Left cardiac atrium (tissue), 4 donors: ENCODE results near the gene SV2B. TPM values are rescaled to one million over a fixed set of nuclear protein-coding genes. Genes with fewer than 3 reads are reported as not detected.
"Not testable (repeated sequence)": the region's sequence is repeated elsewhere in the genome, so short reads cannot be mapped to it uniquely, and the experiment has no call there.

Experiments used
- ATAC-seq, 2 donors: fragments of 200-7000 bp; cut with Tn5 transposase; one replicate each; pipeline ENCODE4 v1.9.1; 2020; ENCODE audit warnings: mild to moderate bottlenecking in 2 of 2, moderate library complexity in 2 of 2
- DNase-seq: peaks from one replicate; pipeline ENCODE4 v3.0.0-alpha.2; 2020
- intact Hi-C, 2 donors: fragments of 100-400 bp; cut with DNase I; formaldehyde crosslinking; loops; one replicate each; pipeline versions ENCODE4 v1.14.1 to v1.15.1; 2022 to 2023
- long read RNA-seq: library from polyadenylated mRNA; unstranded; transcript quantifications from one replicate; pipeline ENCODE4 v2.0.0, GENCODE V29; 2021
- total RNA-seq, 2 donors: library from RNA; stranded (reverse); fragmentation: NEBNext Ultra II Directional; extraction: Animal tissue kit (Norgen Biotek cat#: 25700); gene quantifications; one replicate each; pipeline ENCODE4 v1.2.1, GENCODE V29; 2021
- donor health status: DM: no; HTN: yes; CAD: no.
- donor health status: DM: no; HTN: yes; CAD: no; lungs with severe emphysema.
- donor health status: DM: yes; HTN: yes; CAD: no.
- donor health status: Dilated cardiomyopathy.

SV2B gene
- 1 to 10 TPM; 1.2 to 1.8 TPM for total RNA-seq
- long read RNA-seq, result 0 reads

- ATAC-seq, result peak; percentile 65 to 76
- intact Hi-C loops, result no loop called here
- DNase-seq, result peak; percentile 30
Measured at GRCh38 chr15:91099995-91100813, at the start of gene SV2B. SV2B (plus strand) TSS chr15:91100257; CDS start chr15:91226264, 126,007 bp downstream.

GRCh38 chr15:91051248-91051647, 48.8 kb upstream of the SV2B start:
- DNase-seq (no peak), ATAC-seq (no peak)
- intact Hi-C loops, result loop anchor here in 1 of 2 donors (2.0 kb wide), 1 partner anchor 94 kb away; no protein-coding TSS in a partner anchor

- ATAC-seq (no peak), DNase-seq (no peak)
- intact Hi-C loops, result loop anchor here in 1 of 2 donors (5.0 kb wide), 2 partner anchors 167 to 217 kb away; no protein-coding TSS in a partner anchor
Measured at GRCh38 chr15:91054816-91055215, 45.2 kb upstream of the SV2B start.

GRCh38 chr15:91055548-91056331, 44.3 kb upstream of the SV2B start:
- intact Hi-C loops, result loop anchor here (1.0 to 5.0 kb wide), 3 partner anchors 167 to 217 kb away; no protein-coding TSS in a partner anchor
- DNase-seq, result peak; percentile 52
- ATAC-seq, result peak; percentile 78 to 87

GRCh38 chr15:91061230-91061629, 38.8 kb upstream of the SV2B start:
- DNase-seq, result no peak
- intact Hi-C loops, result no loop called here
- ATAC-seq, result no peak

GRCh38 chr15:91061997-91062396, 38.1 kb upstream of the SV2B start:
- intact Hi-C loops, result no loop called here
- DNase-seq (no peak), ATAC-seq (no peak)

- DNase-seq (no peak), ATAC-seq (no peak)
- intact Hi-C loops, result no loop called here
Measured at GRCh38 chr15:91065505-91065904, 34.6 kb upstream of the SV2B start.

- DNase-seq (no peak), ATAC-seq (no peak)
- intact Hi-C loops, result no loop called here
Measured at GRCh38 chr15:91067036-91067435, 33.0 kb upstream of the SV2B start.

- DNase-seq (no peak), ATAC-seq (no peak)
- intact Hi-C loops, result no loop called here
Measured at GRCh38 chr15:91068436-91068835, 31.6 kb upstream of the SV2B start.

- intact Hi-C loops, result no loop called here
- ATAC-seq (no peak), DNase-seq (no peak)
Measured at GRCh38 chr15:91068966-91069365, 31.1 kb upstream of the SV2B start.

GRCh38 chr15:91070872-91071271, 29.2 kb upstream of the SV2B start:
- intact Hi-C loops, result no loop called here
- no peak for ATAC-seq
- DNase-seq, result no peak

GRCh38 chr15:91072161-91072560, 27.9 kb upstream of the SV2B start:
- no peak for ATAC-seq
- intact Hi-C loops, result no loop called here
- DNase-seq, result no peak

GRCh38 chr15:91073077-91073476, 27.0 kb upstream of the SV2B start:
- intact Hi-C loops, result no loop called here
- ATAC-seq, result no peak
- no peak for DNase-seq

GRCh38 chr15:91073768-91074167, 26.3 kb upstream of the SV2B start:
- DNase-seq, result no peak
- no peak for ATAC-seq
- intact Hi-C loops, result no loop called here

- intact Hi-C loops, result no loop called here
- DNase-seq (no peak), ATAC-seq (no peak)
Measured at GRCh38 chr15:91075739-91076138, 24.3 kb upstream of the SV2B start.

GRCh38 chr15:91077029-91077428, 23.0 kb upstream of the SV2B start:
- no peak for ATAC-seq

GRCh38 chr15:91093866-91094265, 6.2 kb upstream of the SV2B start:
- intact Hi-C loops, DNase-seq, ATAC-seq: not testable (repeated sequence)

More at GRCh38 chr15:91077029-91077428, 23.0 kb upstream of the SV2B start:
- no peak for DNase-seq
- intact Hi-C loops, result no loop called here

GRCh38 chr15:91098451-91098850, 1.6 kb upstream of the SV2B start:
- ATAC-seq (no peak), DNase-seq (no peak)
- intact Hi-C loops, result no loop called here

- ATAC-seq (peak; percentile 45 to 68), DNase-seq (peak; percentile 40)
- intact Hi-C loops, result no loop called here
Measured at GRCh38 chr15:91099616-91099994, 452 bp upstream of the SV2B start.
